Keratinocyte (primary cell): ENCODE measurements around the gene ATG10. TPM values are rescaled to one million over a fixed set of nuclear protein-coding genes. Genes with fewer than 3 reads are reported as not detected.

Experiments
- DNase-seq: peaks from one replicate; pipeline ENCODE4 v3.0.0-alpha.2; 2011; ENCODE audit warnings: low read depth, missing footprints, low spot score
- FAIRE-seq: peaks from 2 replicates; lab custom pipeline; 2011; peaks lifted over from hg19 to GRCh38; lab: Jason Lieb, UNC
- H2AFZ ChIP-seq: 2 replicates; pipeline ENCODE4 v1.6.0; 2012; ENCODE audit warnings: low read length, control low read depth, inconsistent platforms; ENCODE audit not compliant: control insufficient read depth
- H3K27ac ChIP-seq: 2 replicates; pipeline ENCODE4 v1.5.1; 2011; ENCODE audit warnings: low read length; ENCODE audit not compliant: control insufficient read depth, insufficient read depth
- H3K27me3 ChIP-seq: 3 replicates; pipeline ENCODE4 v1.6.0; 2011; ENCODE audit warnings: low read length; ENCODE audit not compliant: control insufficient read depth, insufficient read depth; ENCODE audit errors: extremely low read depth
- H3K36me3 ChIP-seq, 2 experiments: 2 replicates in 1 of 2; 3 replicates in 1 of 2; pipeline ENCODE4 v1.5.1; 2011; ENCODE audit warnings: low read length in 2 of 2, mild to moderate bottlenecking in 1 of 2; ENCODE audit not compliant: control insufficient read depth in 2 of 2, insufficient read depth in 2 of 2; ENCODE audit errors: extremely low read depth in 1 of 2
- H3K4me1 ChIP-seq: 3 replicates; pipeline ENCODE4 v1.5.1; 2011; ENCODE audit warnings: low read length; ENCODE audit not compliant: control insufficient read depth, insufficient read depth; ENCODE audit errors: extremely low read depth
- H3K4me2 ChIP-seq: 3 replicates; pipeline ENCODE4 v1.6.0; 2011; ENCODE audit warnings: low read depth, low read length; ENCODE audit not compliant: control insufficient read depth, insufficient read depth; ENCODE audit errors: extremely low read depth
- H3K4me3 ChIP-seq, 3 experiments: fragments of 200-600 bp in 1 of 3; sonication (generic) in 1 of 3; 2 replicates in 2 of 3; 3 replicates in 1 of 3; pipeline ENCODE4 v1.5.1; 2011 to 2016; ENCODE audit warnings: low read length in 3 of 3, mild to moderate bottlenecking in 3 of 3, control low read depth in 2 of 3, inconsistent platforms in 1 of 3, low read depth in 1 of 3, mixed read lengths in 1 of 3, mixed run types in 1 of 3, moderate library complexity in 1 of 3; ENCODE audit not compliant: control insufficient read depth in 2 of 3, insufficient read depth in 2 of 3; ENCODE audit errors: extremely low read depth in 1 of 3
- H3K79me2 ChIP-seq: 2 replicates; pipeline ENCODE4 v1.6.0; 2012; ENCODE audit warnings: low read length; ENCODE audit not compliant: control insufficient read depth, insufficient read depth
- H3K9ac ChIP-seq: 3 replicates; pipeline ENCODE4 v1.6.0; 2011; ENCODE audit warnings: low read length; ENCODE audit not compliant: control insufficient read depth, insufficient read depth; ENCODE audit errors: extremely low read depth
- H3K9me1 ChIP-seq: 3 replicates; pipeline ENCODE4 v1.6.0; 2011; ENCODE audit warnings: low read length; ENCODE audit not compliant: control insufficient read depth, insufficient read depth; ENCODE audit errors: extremely low read depth
- H3K9me3 ChIP-seq: 2 replicates; pipeline ENCODE4 v1.5.1; 2012; ENCODE audit warnings: low read depth, low read length; ENCODE audit not compliant: control insufficient read depth
- H4K20me1 ChIP-seq: 3 replicates; pipeline ENCODE4 v1.6.0; 2011; ENCODE audit warnings: low read length; ENCODE audit not compliant: control insufficient read depth, insufficient read depth; ENCODE audit errors: extremely low read depth
- EZH2 ChIP-seq: IDR thresholded peaks from one replicate; pipeline ENCODE4 v1.6.1; 2012; ENCODE audit warnings: inconsistent platforms, mild to moderate bottlenecking, low read length, moderate library complexity
- dilution Hi-C: fragments of 300-500 bp; cut with MboI; formaldehyde crosslinking; loops from one replicate; pipeline ENCODE4 v1.7.0; 2020; ENCODE audit warnings: low sequenced_read_pairs; ENCODE audit not compliant: extremely low pct_ligation_motif_present
- polyA plus RNA-seq, 5 experiments: library from polyadenylated mRNA; depleted of rRNA in 3 of 5; stranded (reverse) in 3 of 5; stranded (forward) in 1 of 5; unstranded in 1 of 5; fragments of >200 nt; gene quantifications; 1 replicate in 1 of 5; 2 replicates in 3 of 5; 3 replicates in 1 of 5; pipeline versions ENCODE4 v1.2.1 to v1.2.3, GENCODE V29; 2011 to 2012; ENCODE audit warnings: missing spikeins in 2 of 5, low read depth in 1 of 5, low replicate concordance in 1 of 5
- TF ChIP-seq, protein P1 (sequence below), 3 experiments: IDR thresholded peaks in 1 of 3; conservative IDR thresholded peaks in 1 of 3; optimal IDR thresholded peaks in 1 of 3; 2 replicates in 2 of 3; 3 replicates in 1 of 3; pipeline versions ENCODE3 to v1.5.1; 2011; ENCODE audit warnings: low read length in 3 of 3, mild to moderate bottlenecking in 3 of 3, moderate library complexity in 2 of 3, control low read depth in 1 of 3, inconsistent platforms in 1 of 3; ENCODE audit not compliant: insufficient read depth in 2 of 3; ENCODE audit errors: extremely low read depth in 1 of 3

The ATG10 gene
- polyA plus RNA-seq, 1 donor (not counting 4 experiments of a cell fraction or from before 2014, with no cell fraction given), result 5.4 TPM

- H3K36me3 ChIP-seq, result no peaks in the 10 kb centered on the region
- H3K9me1 ChIP-seq, result no peaks in the 10 kb centered on the region
- H3K27me3 ChIP-seq, result no peaks in the 10 kb centered on the region
- H2AFZ ChIP-seq, result no peak overlapping the region
- H3K79me2 ChIP-seq, result no peaks in the 10 kb centered on the region
- H3K4me3 ChIP-seq, result no peak overlapping the region
- no peaks in the 10 kb centered on the region for H3K9me3 ChIP-seq
- FAIRE-seq (no peak), DNase-seq (no peak)
- no peak overlapping the region for H3K9ac ChIP-seq
- no peaks in the 10 kb centered on the region for H4K20me1 ChIP-seq
- H3K4me1 ChIP-seq, result no peaks in the 10 kb centered on the region
- TF ChIP-seq EZH2, result no peak
- TF ChIP-seq, protein P1, sequence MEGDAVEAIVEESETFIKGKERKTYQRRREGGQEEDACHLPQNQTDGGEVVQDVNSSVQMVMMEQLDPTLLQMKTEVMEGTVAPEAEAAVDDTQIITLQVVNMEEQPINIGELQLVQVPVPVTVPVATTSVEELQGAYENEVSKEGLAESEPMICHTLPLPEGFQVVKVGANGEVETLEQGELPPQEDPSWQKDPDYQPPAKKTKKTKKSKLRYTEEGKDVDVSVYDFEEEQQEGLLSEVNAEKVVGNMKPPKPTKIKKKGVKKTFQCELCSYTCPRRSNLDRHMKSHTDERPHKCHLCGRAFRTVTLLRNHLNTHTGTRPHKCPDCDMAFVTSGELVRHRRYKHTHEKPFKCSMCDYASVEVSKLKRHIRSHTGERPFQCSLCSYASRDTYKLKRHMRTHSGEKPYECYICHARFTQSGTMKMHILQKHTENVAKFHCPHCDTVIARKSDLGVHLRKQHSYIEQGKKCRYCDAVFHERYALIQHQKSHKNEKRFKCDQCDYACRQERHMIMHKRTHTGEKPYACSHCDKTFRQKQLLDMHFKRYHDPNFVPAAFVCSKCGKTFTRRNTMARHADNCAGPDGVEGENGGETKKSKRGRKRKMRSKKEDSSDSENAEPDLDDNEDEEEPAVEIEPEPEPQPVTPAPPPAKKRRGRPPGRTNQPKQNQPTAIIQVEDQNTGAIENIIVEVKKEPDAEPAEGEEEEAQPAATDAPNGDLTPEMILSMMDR (optimal IDR thresholded peaks at IDR 0.05 in 1 of 3, IDR thresholded peaks at IDR 0.05 in 1 of 3, conservative IDR thresholded peaks at IDR 0.05 in 1 of 3; ENCODE audit: extremely low read depth in 1 of 3, insufficient read depth in 2 of 3, low read length in 3 of 3), result no peak
- no peak overlapping the region for H3K4me2 ChIP-seq
- dilution Hi-C loops, result no loop called here
- no peak overlapping the region for H3K27ac ChIP-seq
Measured at GRCh38 chr5:82019342-82020138, 47.7 kb downstream of the ATG10 start.

DNA sequence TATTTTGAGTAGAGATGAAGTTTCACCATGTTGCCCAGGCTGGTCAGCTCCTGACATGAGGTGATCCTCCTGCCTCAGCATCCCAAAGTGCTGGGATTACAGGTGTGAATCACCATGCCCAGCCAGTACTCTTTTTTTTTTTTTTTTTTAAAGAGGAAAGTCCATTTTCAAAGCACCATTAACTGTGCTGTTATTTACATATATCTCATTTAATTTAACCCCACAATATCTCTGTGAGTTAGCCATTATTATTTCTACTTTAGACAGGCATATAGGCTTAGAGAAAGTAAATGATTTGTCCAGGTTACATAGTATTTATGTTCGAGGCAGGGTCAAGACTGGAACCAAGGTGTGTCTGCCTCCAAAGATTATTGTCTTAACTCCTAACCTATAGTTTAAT, 50.7 kb downstream of the ATG10 start:
- Histone ChIP-seq H3K79me2 (no peaks in the 10 kb centered on the region), H3K27me3 (no peaks in the 10 kb centered on the region), H3K9ac (no peak overlapping the region), H3K9me1 (no peaks in the 10 kb centered on the region), H3K36me3 (no peaks in the 10 kb centered on the region), H4K20me1 (no peaks in the 10 kb centered on the region), H3K27ac (no peak overlapping the region), H3K4me1 (peaks cover 13% of the 10 kb centered on the region), H3K9me3 (no peaks in the 10 kb centered on the region), H3K4me3 (no peak overlapping the region), H2AFZ (no peak overlapping the region), H3K4me2 (no peak overlapping the region)
- DNase-seq, result no peak
- dilution Hi-C loops, result no loop called here
- FAIRE-seq, result no peak
- TF ChIP-seq, protein P1 (optimal IDR thresholded peaks at IDR 0.05 in 1 of 3, IDR thresholded peaks at IDR 0.05 in 1 of 3, conservative IDR thresholded peaks at IDR 0.05 in 1 of 3; ENCODE audit: extremely low read depth in 1 of 3, insufficient read depth in 2 of 3, low read length in 3 of 3), result no peak
- no peak for TF ChIP-seq EZH2
